ENCODE data around the gene RGS9BP.
"Not testable (repeated sequence)": the region's sequence is repeated elsewhere in the genome, so short reads cannot be mapped to it uniquely, and the experiment has no call there.

Gene RGS9BP

DNA sequence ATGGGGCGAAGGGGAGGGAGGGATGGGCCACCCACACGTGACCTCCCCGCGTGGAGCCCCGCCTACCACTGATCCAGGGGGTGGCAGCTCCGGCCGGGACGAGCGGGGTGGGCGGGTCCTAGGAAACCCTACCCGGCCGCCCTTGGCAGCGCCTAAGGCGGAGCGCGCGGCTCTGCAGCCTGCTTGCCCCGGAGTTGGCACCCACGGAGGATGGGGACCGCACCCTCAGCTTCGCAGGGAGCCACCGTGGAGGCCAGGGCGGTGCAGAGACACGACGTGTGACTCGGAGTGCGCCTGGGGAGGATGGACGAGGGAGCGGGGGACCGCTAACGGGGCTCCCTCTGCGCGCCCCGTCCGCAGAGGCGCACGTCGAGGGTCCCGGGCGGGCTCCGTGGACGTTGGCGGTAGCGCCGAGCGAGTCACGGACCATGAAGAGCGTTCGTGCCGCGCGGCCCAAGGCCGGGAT lies at the start of gene RGS9BP:
TSS of gene RGS9BP (plus strand) at position 129 of the 466 bp plus-strand sequence. CDS start 416 bp downstream, outside the sequence.
- DNase-seq (ENCODE audit: low read depth) = peak; percentile 57

DNA sequence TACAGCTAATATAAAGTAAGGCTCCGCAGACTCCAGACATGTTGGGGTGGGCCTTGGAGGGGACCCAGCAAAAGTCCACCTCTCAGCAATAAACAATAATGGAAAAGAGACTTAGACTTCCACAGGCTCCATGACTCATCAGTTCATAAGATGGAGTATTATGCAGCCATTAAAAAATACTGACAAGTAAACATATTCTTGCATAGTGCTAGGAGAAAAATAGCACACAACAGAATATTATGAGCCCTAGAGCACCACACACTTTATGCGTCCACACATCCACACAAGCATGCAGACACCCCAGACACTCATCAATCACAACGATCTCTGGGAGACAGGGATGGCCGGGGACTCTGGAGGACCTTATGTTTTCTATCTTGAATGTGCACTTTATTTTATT lies 48.7 kb upstream of the RGS9BP start:
- DNase-seq (ENCODE audit: low read depth) = no peak

DNA sequence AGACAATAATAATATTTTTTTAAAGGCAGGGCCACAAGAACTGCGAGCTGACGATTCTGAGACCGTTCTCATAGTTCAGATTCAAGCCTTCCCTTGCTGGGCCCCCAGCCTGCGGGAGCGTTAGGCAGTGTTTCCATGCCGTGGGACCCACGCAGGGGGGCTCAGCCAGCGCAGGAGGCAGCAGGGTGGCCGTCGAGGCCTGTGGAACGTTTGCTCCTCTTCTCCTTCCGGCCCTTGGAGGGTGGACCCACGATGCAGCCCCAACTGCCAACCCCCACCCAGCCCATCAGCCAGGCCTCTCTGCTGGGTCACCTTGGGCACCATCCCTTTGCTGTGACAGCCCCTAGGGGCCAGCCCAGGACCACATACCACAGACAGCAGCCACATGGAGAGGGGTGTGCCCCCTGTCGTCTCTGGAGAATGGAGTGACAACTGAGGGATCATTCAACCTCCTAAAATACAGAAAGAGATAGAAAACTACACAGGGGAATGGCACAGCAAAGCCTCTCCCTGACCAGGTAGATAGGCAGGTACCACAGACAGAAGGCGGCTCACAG lies 47.9 kb upstream of the RGS9BP start:
- no peak for DNase-seq (ENCODE audit: low read depth)

- DNase-seq (ENCODE audit: low read depth) = no peak
Measured at GRCh38 chr19:32630338-32630737, 45.3 kb upstream of the RGS9BP start.

DNA sequence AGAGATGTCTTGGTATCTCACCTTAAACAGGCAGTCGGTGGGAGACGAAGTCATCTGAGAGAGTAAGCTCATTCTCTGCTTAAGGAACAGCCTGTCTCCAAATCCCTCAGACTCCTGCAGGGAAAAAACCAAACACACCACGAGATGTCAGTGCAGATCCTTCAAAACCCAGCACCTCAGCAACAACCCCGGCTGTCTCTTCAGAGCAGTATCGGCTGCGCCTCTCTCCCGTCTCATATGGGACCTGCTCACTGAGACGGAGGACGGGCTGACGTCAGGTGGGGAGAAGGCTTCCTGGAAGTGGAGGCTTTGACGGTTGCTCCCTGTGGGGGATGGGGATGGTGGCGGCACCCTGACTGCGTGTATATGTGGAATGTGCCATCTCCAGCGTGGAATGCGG lies 44.3 kb upstream of the RGS9BP start:
- DNase-seq (ENCODE audit: low read depth) = no peak

DNA sequence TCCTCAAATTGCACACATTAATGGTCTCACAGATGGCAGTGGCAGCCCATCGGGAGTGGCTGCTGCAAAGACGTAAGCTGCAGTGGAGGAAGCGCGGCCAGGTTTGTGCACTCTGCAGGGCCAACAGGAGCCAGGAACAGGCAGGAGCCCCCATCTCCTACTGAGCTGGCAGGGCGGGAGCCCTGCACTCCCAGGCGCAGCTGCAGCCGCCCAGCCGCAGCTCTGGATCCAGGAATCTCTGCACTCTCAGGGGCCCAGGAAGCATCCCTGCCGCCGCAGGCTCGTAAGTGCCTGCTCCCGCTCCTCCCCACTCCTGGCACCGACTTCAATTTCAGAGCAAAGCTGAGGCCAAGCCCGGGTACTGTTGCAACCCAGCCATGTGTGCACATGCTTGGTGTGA lies 38.2 kb upstream of the RGS9BP start:
- DNase-seq (ENCODE audit: low read depth) = no peak

- DNase-seq (ENCODE audit: low read depth) = no peak
Measured at GRCh38 chr19:32638625-32639024, 37.0 kb upstream of the RGS9BP start.

- DNase-seq (ENCODE audit: low read depth) = peak; percentile 58
Measured at GRCh38 chr19:32642771-32643170, 32.9 kb upstream of the RGS9BP start.

GRCh38 chr19:32646556-32646955 lies 29.1 kb upstream of the RGS9BP start:
- DNase-seq (ENCODE audit: low read depth) = peak; percentile 9

DNA sequence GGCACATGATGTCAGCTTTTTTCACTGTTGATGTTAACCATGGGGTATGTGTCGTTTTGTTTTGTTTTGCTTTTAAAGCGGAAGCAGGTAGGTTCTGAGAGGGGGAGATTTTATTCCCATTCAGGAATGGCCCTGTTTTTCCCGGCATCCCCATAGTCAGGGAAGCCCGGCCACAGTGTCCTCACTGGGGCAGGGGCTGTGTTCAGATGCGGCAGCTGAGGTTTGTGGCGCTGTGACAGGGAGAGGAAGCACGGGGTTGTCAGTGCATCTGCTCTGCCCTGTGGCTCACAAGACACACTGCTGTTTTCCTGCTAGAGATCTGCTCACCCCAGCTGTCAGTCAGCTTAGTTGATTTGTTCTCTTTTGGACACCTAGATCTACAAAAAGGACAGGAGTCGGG lies 28.3 kb upstream of the RGS9BP start:
- no peak for DNase-seq (ENCODE audit: low read depth)

- DNase-seq (ENCODE audit: low read depth) = no peak
Measured at GRCh38 chr19:32649751-32650150, 25.9 kb upstream of the RGS9BP start.

DNA sequence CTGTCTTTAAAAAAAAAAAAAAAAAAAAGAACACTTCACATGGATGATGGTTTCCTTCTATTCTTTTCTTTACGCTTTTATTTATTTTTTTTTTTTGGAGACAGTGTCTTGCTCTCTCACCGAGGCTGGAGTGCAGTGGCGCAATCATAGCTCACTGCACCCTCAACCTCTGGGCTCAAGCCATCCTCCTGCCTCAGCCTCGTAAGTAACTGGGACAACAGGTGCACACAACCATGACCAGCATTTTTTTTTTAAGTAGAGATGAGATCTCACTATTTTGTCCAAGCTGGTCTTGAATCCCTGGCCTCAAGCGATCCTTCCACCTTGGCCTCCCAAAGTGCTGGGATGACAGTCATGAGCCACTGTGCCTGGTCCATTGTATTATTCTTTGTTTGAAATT lies 25.0 kb upstream of the RGS9BP start:
- DNase-seq (ENCODE audit: low read depth) = no peak

GRCh38 chr19:32651729-32652140 lies 23.9 kb upstream of the RGS9BP start:
- DNase-seq (ENCODE audit: low read depth) = no peak

DNA sequence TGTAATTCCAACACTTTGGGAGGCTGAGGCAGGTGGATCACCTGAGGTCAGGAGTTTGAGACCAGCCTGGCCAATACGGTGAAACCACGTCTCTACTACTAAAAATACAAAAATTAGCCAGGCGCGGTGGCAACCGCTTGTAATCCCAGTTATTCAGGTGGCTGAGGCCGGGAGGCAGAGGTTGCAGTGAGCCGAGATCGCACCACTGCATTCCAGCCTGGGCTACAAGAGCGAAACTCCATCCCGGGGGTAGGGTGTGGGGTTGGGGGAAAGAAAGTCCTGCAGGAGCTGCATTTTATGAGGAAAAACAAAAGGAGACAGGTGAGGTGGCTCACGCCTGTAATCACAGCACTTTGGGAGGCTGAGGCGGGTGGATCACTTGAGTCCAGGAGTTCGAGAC lies 23.3 kb upstream of the RGS9BP start:
- DNase-seq (ENCODE audit: low read depth) = not testable (repeated sequence)

- DNase-seq (ENCODE audit: low read depth) = no peak
Measured at GRCh38 chr19:32652894-32653598, 22.6 kb upstream of the RGS9BP start.

DNA sequence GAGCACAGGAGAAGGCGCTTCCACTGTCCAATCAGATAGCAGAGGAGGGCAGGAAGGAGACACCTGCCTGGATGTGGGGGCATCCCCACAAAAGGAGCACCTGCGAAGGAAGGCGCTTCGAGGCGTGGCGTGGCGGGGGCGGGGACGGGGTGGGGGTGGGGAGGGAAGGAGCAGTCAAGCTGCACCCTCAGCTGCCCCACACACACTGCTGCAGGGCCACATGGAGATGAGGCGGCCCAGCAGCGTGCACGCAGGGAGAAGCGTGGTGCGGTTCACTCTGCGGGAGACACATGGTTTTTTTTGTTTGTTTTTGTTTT lies 22.1 kb upstream of the RGS9BP start:
- DNase-seq (ENCODE audit: low read depth) = no peak

GRCh38 chr19:32656379-32656778 lies 19.3 kb upstream of the RGS9BP start:
- not testable (repeated sequence) for DNase-seq (ENCODE audit: low read depth)

DNA sequence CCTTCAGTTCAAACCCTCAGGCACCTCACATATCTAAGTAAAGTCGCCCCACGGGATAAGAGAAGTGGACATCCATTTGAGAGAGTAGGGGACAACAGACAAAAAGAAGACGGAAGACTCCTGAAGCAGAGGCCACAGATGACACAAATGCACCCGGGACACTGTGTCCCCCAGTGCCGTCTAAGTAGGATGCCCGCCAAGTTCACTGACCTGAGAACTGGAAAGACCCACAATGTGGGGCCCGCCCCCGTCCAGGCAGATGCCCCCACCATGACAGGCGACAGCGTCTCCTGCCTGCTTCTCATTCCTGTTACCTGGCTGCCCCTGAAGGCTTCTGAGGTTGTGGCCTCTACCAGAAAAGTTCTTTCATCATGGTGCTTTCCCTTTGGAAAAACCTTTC lies 17.6 kb upstream of the RGS9BP start:
- DNase-seq (ENCODE audit: low read depth) = no peak

GRCh38 chr19:32658527-32658926 lies 17.1 kb upstream of the RGS9BP start:
- no peak for DNase-seq (ENCODE audit: low read depth)

DNA sequence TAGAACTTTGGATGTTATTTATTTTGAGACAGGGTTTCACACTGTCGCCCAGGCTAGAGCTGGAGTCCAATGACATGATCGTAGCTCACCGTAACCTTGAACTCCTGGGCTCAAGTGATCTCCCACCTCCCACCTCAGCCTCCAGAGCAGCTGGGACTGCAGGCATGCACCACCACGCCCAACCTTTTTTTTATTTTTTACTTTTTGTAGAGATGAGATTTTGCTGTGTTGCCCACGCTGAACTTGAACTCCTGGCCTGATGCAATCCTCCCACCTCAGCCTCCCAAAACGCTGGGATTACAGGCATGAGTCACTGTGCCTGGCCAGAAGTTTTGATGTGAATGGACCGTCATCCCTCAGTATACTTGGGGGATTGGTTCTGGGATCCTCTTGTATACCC lies 14.3 kb upstream of the RGS9BP start:
- no peak for DNase-seq (ENCODE audit: low read depth)

GRCh38 chr19:32662186-32662585 lies 13.5 kb upstream of the RGS9BP start:
- DNase-seq (ENCODE audit: low read depth) = no peak

GRCh38 chr19:32666084-32666483 lies 9.6 kb upstream of the RGS9BP start:
- DNase-seq (ENCODE audit: low read depth) = no peak

GRCh38 chr19:32669310-32669709 lies 6.3 kb upstream of the RGS9BP start:
- DNase-seq (ENCODE audit: low read depth) = no peak
